Endothelial cell of umbilical vein (primary cell): ENCODE results near the gene MYH9. TPM values are rescaled to one million over a fixed set of nuclear protein-coding genes. Genes with fewer than 3 reads are reported as not detected.
"Not testable (repeated sequence)": the region's sequence is repeated elsewhere in the genome, so short reads cannot be mapped to it uniquely, and the experiment has no call there.

Experiments used
- BruUV-seq: library from RNA; stranded (reverse); fragments of 400-500 nt; replicated peaks from 2 replicates; lab custom pipeline; 2021; lab: Mats Ljungman, UMichigan
- CTCF ChIA-PET: fragments of 300-600, 350-600 bp; sonication (Branson Sonifier 250); formaldehyde crosslinking; loops from one replicate; lab custom pipeline; 2021; ENCODE audit warnings: antibody characterized with exemption, inconsistent platforms; lab: Charles Lee
- POLR2A ChIA-PET: fragments of 300-600, 350-600 bp; sonication (Branson Sonifier 250); formaldehyde crosslinking; loops from one replicate; lab custom pipeline; 2021; ENCODE audit warnings: antibody characterized with exemption, inconsistent platforms; lab: Charles Lee
- DNase-seq: peaks from one replicate; pipeline ENCODE4 v3.0.0-alpha.2; 2011; ENCODE audit warnings: low read depth, low spot score
- FAIRE-seq: peaks from 2 replicates; lab custom pipeline; 2011; peaks lifted over from hg19 to GRCh38; lab: Jason Lieb, UNC
- H2AFZ ChIP-seq: 2 replicates; pipeline ENCODE4 v1.6.0; 2012; ENCODE audit warnings: low read depth, low read length, control low read depth, inconsistent platforms
- H3K27ac ChIP-seq: 2 replicates; pipeline ENCODE4 v1.5.1; 2011; ENCODE audit warnings: low read depth, mild to moderate bottlenecking, control low read depth, low read length, moderate library complexity; ENCODE audit not compliant: insufficient read depth
- H3K27me3 ChIP-seq, 2 experiments: 2 replicates each; pipeline versions ENCODE4 v1.6.0 to v1.6.1; 2011; ENCODE audit warnings: low read length in 2 of 2, mixed read lengths in 1 of 2; ENCODE audit not compliant: control insufficient read depth in 2 of 2, insufficient read depth in 2 of 2
- H3K36me3 ChIP-seq, 2 experiments: 2 replicates in 1 of 2; 3 replicates in 1 of 2; pipeline ENCODE4 v1.5.1; 2011; ENCODE audit warnings: low read length in 2 of 2, mild to moderate bottlenecking in 1 of 2, moderate library complexity in 1 of 2; ENCODE audit not compliant: control insufficient read depth in 2 of 2, insufficient read depth in 2 of 2; ENCODE audit errors: extremely low read depth in 1 of 2
- H3K4me1 ChIP-seq: 3 replicates; pipeline ENCODE4 v1.5.1; 2011; ENCODE audit warnings: mild to moderate bottlenecking, low read length; ENCODE audit not compliant: control insufficient read depth, insufficient read depth; ENCODE audit errors: extremely low read depth
- H3K4me2 ChIP-seq: 2 replicates; pipeline ENCODE4 v1.6.1; 2011; ENCODE audit warnings: low read length, control low read depth, mixed read lengths; ENCODE audit not compliant: insufficient read depth
- H3K4me3 ChIP-seq, 3 experiments: fragments of 200-600 bp in 1 of 3; sonication (generic), shearing (Covaris generic) in 1 of 3; replicated peaks in 1 of 3; 2 replicates each; pipeline ENCODE4 v1.5.1; 2011 to 2016; ENCODE audit warnings: control low read depth in 3 of 3, low read length in 3 of 3, mild to moderate bottlenecking in 2 of 3, inconsistent platforms in 1 of 3, low read depth in 1 of 3, moderate library complexity in 1 of 3; ENCODE audit not compliant: insufficient read depth in 1 of 3
- H3K79me2 ChIP-seq: 2 replicates; pipeline ENCODE4 v1.6.0; 2012; ENCODE audit warnings: low read length, inconsistent platforms; ENCODE audit not compliant: control insufficient read depth, insufficient read depth
- H3K9ac ChIP-seq: replicated peaks from 2 replicates; pipeline ENCODE3; 2011; ENCODE audit warnings: low read length, control low read depth; ENCODE audit not compliant: insufficient read depth; ENCODE audit errors: extremely low read depth
- H3K9me1 ChIP-seq: replicated peaks from 3 replicates; pipeline ENCODE4 v1.6.0; 2011; ENCODE audit warnings: mild to moderate bottlenecking, low read length; ENCODE audit not compliant: control insufficient read depth, insufficient read depth; ENCODE audit errors: extremely low read depth
- H3K9me3 ChIP-seq: replicated peaks from 2 replicates; pipeline ENCODE4 v1.5.1; 2012; ENCODE audit warnings: low read length, inconsistent platforms; ENCODE audit not compliant: control insufficient read depth, insufficient read depth
- H4K20me1 ChIP-seq: replicated peaks from 2 replicates; pipeline ENCODE3; 2011; ENCODE audit warnings: mild to moderate bottlenecking, low read length; ENCODE audit not compliant: control insufficient read depth, insufficient read depth; ENCODE audit errors: extremely low read depth
- CTCF ChIP-seq, 2 donors: IDR thresholded peaks; 1 replicate in 1 of 2; 2 replicates in 1 of 2; pipeline ENCODE4 v1.5.1; 2011; ENCODE audit warnings: low read length in 2 of 2, mild to moderate bottlenecking in 2 of 2, moderate library complexity in 2 of 2, control low read depth in 1 of 2, inconsistent platforms in 1 of 2, low read depth in 1 of 2; ENCODE audit not compliant: insufficient read depth in 1 of 2; ENCODE audit errors: extremely low read depth in 1 of 2
- EZH2 ChIP-seq: IDR thresholded peaks from 2 replicates; pipeline ENCODE4 v1.6.1; 2012; ENCODE audit warnings: borderline replicate concordance, low read depth, mild to moderate bottlenecking, moderate library complexity, low read length, inconsistent platforms; ENCODE audit not compliant: severe bottlenecking
- JUN ChIP-seq: IDR thresholded peaks from 2 replicates; pipeline ENCODE4 v1.6.1; 2011; ENCODE audit warnings: borderline replicate concordance, low read depth; ENCODE audit not compliant: insufficient read length, insufficient read depth
- MYC ChIP-seq: IDR thresholded peaks from one replicate; pipeline ENCODE4 v1.6.1; 2011; ENCODE audit warnings: mild to moderate bottlenecking, low read depth, low read length
- POLR2AphosphoS5 ChIP-seq: IDR thresholded peaks from 2 replicates; pipeline ENCODE4 v1.6.1; 2012; ENCODE audit warnings: low read depth, mild to moderate bottlenecking, control low read depth, low read length, moderate library complexity; ENCODE audit not compliant: insufficient read depth
- dilution Hi-C: fragments of 300-500 bp; cut with MboI; formaldehyde crosslinking; loops from one replicate; pipeline ENCODE4 v1.15.0; 2019; ENCODE audit warnings: low sequenced_read_pairs; ENCODE audit not compliant: extremely low pct_ligation_motif_present
- intact Hi-C: fragments of 100-400 bp; cut with micrococcal nuclease; formaldehyde crosslinking; loops from one replicate; pipeline ENCODE4 v1.10.0; 2022
- polyA plus RNA-seq, 4 experiments: library from polyadenylated mRNA; depleted of rRNA in 3 of 4; stranded (reverse) in 3 of 4; unstranded in 1 of 4; fragments of >200 nt; gene quantifications; 2 replicates each; pipeline versions ENCODE4 v1.2.1 to v1.2.3, GENCODE V29; 2011 to 2012; ENCODE audit warnings: missing spikeins in 1 of 4
- total RNA-seq: library from RNA; stranded (reverse); gene quantifications from 2 replicates; pipeline ENCODE4 v1.2.3, GENCODE V29; 2021

Gene MYH9
- total and polyA plus RNA-seq, 2 donors (not counting 3 experiments of a cell fraction or from before 2014, with no cell fraction given), result 188 to 1,413 TPM

DNA sequence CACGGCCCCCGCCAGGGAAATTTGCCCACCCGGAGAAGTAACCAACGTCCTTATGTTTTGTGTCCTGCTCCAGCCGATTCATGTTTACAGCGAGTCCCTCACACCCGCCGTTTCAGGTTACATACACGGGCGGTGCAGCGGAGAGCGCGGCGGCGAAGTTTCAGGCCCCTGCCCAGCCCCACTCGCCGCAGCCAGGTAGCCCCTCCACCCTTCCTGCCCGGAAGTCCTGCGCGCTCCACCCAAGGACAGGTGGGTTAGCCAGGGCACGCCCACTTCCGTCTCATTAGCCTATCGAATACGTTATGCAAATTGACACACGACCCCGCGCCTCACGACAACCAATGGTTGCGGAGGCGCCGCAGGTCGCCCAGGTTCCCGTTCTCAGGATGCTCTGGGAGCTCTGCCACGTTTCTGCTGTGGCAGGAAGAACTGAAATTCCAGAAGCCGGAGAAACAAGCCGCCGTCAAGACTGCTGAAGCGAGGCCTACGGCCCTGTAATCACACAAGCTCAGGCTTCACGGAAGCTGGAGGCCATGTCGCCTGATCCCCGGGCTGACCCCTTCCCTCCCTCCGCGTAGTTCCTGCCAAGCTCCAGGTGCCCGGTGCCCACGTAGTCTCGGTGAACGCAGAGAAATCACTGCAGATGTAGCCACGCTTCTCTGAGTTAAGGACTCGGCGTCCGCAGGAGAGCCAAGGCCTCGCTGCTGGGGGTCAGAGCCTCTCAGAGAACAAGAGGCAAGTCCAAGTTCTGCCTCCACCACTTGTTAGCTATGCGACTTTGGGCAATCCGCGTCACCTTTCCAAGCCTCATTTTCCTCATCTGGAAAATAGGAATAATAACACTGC is 22.4 kb upstream of the MYH9 start:
- H3K79me2 ChIP-seq, result no peaks in the 10 kb centered on the region
- CTCF ChIA-PET, result interaction anchor here (0.7 kb wide), 2 partner anchors 12 to 16 kb away, joined by 3 read pairs; no protein-coding TSS in a partner anchor
- H3K4me1 ChIP-seq, result no peaks in the 10 kb centered on the region
- TF ChIP-seq MYC (no peak), POLR2AphosphoS5 (no peak), EZH2 (no peak), JUN (no peak), CTCF (IDR thresholded peaks at IDR 0.05; ENCODE audit: extremely low read depth in 1 of 2, insufficient read depth in 1 of 2, low read depth in 1 of 2, low read length in 2 of 2) (no peak)
- peak; percentile 60 for DNase-seq
- no TSS peak for BruUV-seq
- dilution Hi-C loops (no loop called here), intact Hi-C loops (loop anchor here (2.0 kb wide), 1 partner anchor 31 kb away; no protein-coding TSS in a partner anchor)
- peak overlapping the region; percentile 57 for H3K4me2 ChIP-seq
- H3K27me3 ChIP-seq, result no peaks in the 10 kb centered on the region
- H3K27ac ChIP-seq, result no peak overlapping the region
- H3K36me3 ChIP-seq, result no peaks in the 10 kb centered on the region
- no peak overlapping the region for H3K9ac ChIP-seq
- no peaks in the 10 kb centered on the region for H3K9me1 ChIP-seq
- POLR2A ChIA-PET, result interaction anchor here (1.0 kb wide), 1 partner anchor 30 kb away, joined by 3 read pairs; no protein-coding TSS in a partner anchor
- FAIRE-seq, result peak; percentile 60
- no peaks in the 10 kb centered on the region for H3K9me3 ChIP-seq
- H4K20me1 ChIP-seq, result no peaks in the 10 kb centered on the region
- no peak overlapping the region for H3K4me3 ChIP-seq
- H2AFZ ChIP-seq, result peak overlapping the region; percentile 96

DNA sequence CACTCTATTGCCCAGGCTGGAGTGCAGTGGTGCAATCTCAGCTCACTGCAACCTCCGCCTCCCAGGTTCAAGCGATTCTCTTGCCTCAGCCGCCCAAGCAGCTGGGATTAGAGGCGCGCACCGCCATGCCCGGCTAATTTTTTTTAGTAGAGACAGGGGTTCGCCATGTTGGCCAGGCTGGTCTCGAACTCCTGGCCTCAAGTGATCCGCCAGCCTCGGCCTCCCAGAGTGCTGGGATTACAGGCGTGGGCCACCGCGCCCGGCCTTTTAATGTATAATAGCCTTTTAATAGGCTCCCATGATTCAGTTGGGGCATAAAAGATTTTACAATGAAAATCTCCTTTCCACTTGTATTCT is 21.8 kb upstream of the MYH9 start:
- H3K79me2 ChIP-seq, H3K9ac ChIP-seq, H3K27ac ChIP-seq, FAIRE-seq, DNase-seq, intact Hi-C loops, H3K9me1 ChIP-seq, H3K9me3 ChIP-seq, H3K36me3 ChIP-seq, dilution Hi-C loops, H4K20me1 ChIP-seq, H3K27me3 ChIP-seq, H3K4me1 ChIP-seq, BruUV-seq, H3K4me3 ChIP-seq, CTCF ChIA-PET: not testable (repeated sequence)
- peak overlapping the region; percentile 57 for H3K4me2 ChIP-seq
- POLR2A ChIA-PET, result interaction anchor here (1.0 kb wide), 1 partner anchor 30 kb away, joined by 3 read pairs; no protein-coding TSS in a partner anchor
- peak overlapping the region; percentile 96 for H2AFZ ChIP-seq
